Effector CD4-positive, alpha-beta T cell (primary cell): ENCODE measurements around the gene BRINP3.

Experiments
- DNase-seq: peaks from one replicate; pipeline ENCODE4 v3.0.0-alpha.2; 2020

The BRINP3 gene

GRCh38 chr1:190102757-190103326 lies 374.8 kb downstream of the BRINP3 start:
- DNase-seq: no peak

- no peak for DNase-seq
These were observed 375.9 kb downstream of the BRINP3 start for GRCh38 chr1:190101756-190102155.

GRCh38 chr1:190098756-190099155 lies 378.9 kb downstream of the BRINP3 start:
- DNase-seq: no peak

DNA sequence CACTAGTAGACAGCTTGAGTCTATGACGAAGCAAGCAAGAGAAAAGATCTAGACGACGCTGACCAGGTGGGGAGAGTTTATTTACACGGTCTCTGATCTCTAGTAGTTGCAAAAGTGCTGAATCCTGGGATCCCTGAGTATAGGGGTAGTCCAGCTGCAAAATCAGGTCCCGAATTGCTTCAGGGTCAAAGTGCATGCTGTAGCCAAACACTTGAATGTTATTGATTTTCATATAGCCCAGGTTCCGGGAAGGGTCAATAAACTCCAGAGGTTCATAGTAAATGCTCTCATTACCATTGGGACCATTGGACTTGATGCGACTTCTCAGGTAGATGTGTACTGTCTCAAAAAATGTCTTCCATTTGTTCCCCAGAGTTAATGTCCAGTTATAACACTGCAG lies 379.6 kb downstream of the BRINP3 start:
- DNase-seq: no peak

- DNase-seq: no peak
These were observed 382.1 kb downstream of the BRINP3 start for GRCh38 chr1:190095596-190095995.

DNA sequence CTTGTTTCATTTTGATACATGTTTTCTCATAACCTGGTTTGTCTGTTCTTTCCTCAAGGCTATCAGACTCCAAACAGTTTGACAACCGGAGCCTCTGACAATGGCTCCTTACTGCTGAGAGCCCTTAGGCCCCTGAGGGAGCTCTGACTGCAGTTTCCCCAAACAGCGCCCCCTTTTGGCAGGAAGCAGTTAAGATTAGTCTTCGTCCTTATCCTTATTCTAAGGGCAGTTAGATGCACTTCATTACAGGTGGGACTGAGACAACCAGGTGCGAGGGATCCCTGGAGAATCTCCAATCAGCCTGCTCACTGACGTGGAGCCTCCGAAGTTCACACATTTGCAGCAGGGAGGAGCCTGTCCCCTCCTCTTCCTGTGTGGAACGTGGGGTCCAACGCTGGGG lies 393.1 kb downstream of the BRINP3 start:
- no peak for DNase-seq

DNA sequence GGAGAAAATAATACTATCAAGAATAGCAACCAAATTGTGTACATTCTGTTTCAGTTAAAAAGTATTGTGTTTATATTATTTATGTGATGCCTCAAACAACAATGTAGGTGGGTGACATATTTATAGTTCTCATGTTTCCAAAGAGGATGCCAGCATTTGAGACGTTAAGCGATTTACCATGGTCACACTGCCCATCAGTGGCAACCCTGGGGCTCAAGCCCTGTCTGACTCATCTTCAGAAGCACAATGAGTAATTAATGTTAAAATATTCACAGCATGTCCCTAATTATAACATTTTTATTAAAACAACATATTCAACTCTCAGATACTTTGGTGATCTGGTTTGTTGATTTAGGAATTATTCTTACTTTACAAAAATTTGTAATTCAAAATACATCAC lies 409.4 kb downstream of the BRINP3 start:
- no peak for DNase-seq

GRCh38 chr1:190067592-190067991 lies 410.1 kb downstream of the BRINP3 start:
- DNase-seq: no peak

- no peak for DNase-seq
These were observed 411.7 kb downstream of the BRINP3 start for GRCh38 chr1:190066011-190066410.

- no peak for DNase-seq
These were observed 428.4 kb downstream of the BRINP3 start for GRCh38 chr1:190049314-190049713.
